A673 (cell line): ENCODE results near the gene PI4K2B. TPM values are rescaled to one million over a fixed set of nuclear protein-coding genes. Genes with fewer than 3 reads are reported as not detected.

ENCODE experiments used
- BruUV-seq: library from RNA; stranded (reverse); fragments of 400-500 nt; replicated peaks from 2 replicates; lab custom pipeline; 2021; lab: Mats Ljungman, UMichigan
- CTCF ChIA-PET: fragments of 300-600 bp; sonication (Branson Sonifier 250); formaldehyde crosslinking; loops from one replicate; lab custom pipeline; 2022; ENCODE audit warnings: antibody characterized with exemption; lab: Charles Lee
- POLR2A ChIA-PET: fragments of 300-600 bp; sonication (Branson Sonifier 250); formaldehyde crosslinking; loops from one replicate; lab custom pipeline; 2022; ENCODE audit warnings: antibody characterized with exemption; ENCODE audit not compliant: low non-redundant PET; lab: Charles Lee
- DNase-seq: peaks from one replicate; pipeline ENCODE4 v3.0.0-alpha.2; 2015; ENCODE audit warnings: low spot score
- H3K27ac ChIP-seq: fragments of 200-600 bp; sonication (generic); 2 replicates; pipeline ENCODE4 v1.5.1; 2016; ENCODE audit warnings: mixed run types, low read depth, mild to moderate bottlenecking, mixed read lengths, antibody characterized with exemption, low read length; ENCODE audit not compliant: poor library complexity, severe bottlenecking
- H3K27me3 ChIP-seq: fragments of 200-600 bp; sonication (generic); replicated peaks from 2 replicates; pipeline ENCODE4 v1.6.1; 2017; ENCODE audit warnings: mixed run types, low read depth, mild to moderate bottlenecking, mixed read lengths, antibody characterized with exemption, low read length; ENCODE audit not compliant: insufficient read depth, poor library complexity
- H3K36me3 ChIP-seq: fragments of 200-600 bp; sonication (generic); 2 replicates; pipeline ENCODE4 v1.6.1; 2016; ENCODE audit warnings: mixed run types, mild to moderate bottlenecking, mixed read lengths, antibody characterized with exemption, low read length; ENCODE audit not compliant: insufficient read depth, poor library complexity, severe bottlenecking
- H3K4me1 ChIP-seq: fragments of 200-600 bp; sonication (generic); 2 replicates; pipeline ENCODE4 v1.6.1; 2017; ENCODE audit warnings: mixed run types, mild to moderate bottlenecking, mixed read lengths, antibody characterized with exemption, low read length; ENCODE audit not compliant: insufficient read depth, poor library complexity, severe bottlenecking
- H3K4me3 ChIP-seq: fragments of 200-600 bp; sonication (generic); 2 replicates; pipeline ENCODE4 v1.5.1; 2016; ENCODE audit warnings: low read depth, mixed run types, mild to moderate bottlenecking, mixed read lengths, low read length; ENCODE audit not compliant: poor library complexity, severe bottlenecking
- H3K9me3 ChIP-seq: fragments of 200-600 bp; sonication (generic); 2 replicates; pipeline ENCODE4 v1.6.1; 2016; ENCODE audit warnings: mixed run types, low read depth, mild to moderate bottlenecking, mixed read lengths, antibody characterized with exemption, low read length; ENCODE audit not compliant: poor library complexity, severe bottlenecking
- CTCF ChIP-seq: fragments of 300-800, 200-600 bp; sonication (generic); conservative IDR thresholded peaks from 2 replicates; pipeline ENCODE4 v1.5.1; 2017; ENCODE audit warnings: low read depth, mild to moderate bottlenecking, antibody characterized with exemption, low read length, moderate library complexity, mixed read lengths
- EZH2 ChIP-seq: fragments of 200-600 bp; sonication (generic); IDR thresholded peaks from 2 replicates; pipeline ENCODE4 v1.6.1; 2017; ENCODE audit warnings: borderline replicate concordance, low read depth, mild to moderate bottlenecking, mixed read lengths, antibody characterized with exemption, low read length; ENCODE audit not compliant: poor library complexity, severe bottlenecking
- intact Hi-C: fragments of 100-400 bp; cut with micrococcal nuclease; formaldehyde crosslinking; loops from one replicate; pipeline ENCODE4 v1.10.0; 2022; ENCODE audit not compliant: unreplicated experiment
- total RNA-seq: library from RNA; stranded (reverse); gene quantifications from 2 replicates; pipeline ENCODE4 v1.2.3, GENCODE V29; 2021

PI4K2B gene
- total RNA-seq, 1 experiment from 2014 or later, result 13.3 TPM

GRCh38 chr4:25215511-25215910, 18.3 kb upstream of the PI4K2B start:
- Histone ChIP-seq H3K9me3 (no peaks in the 10 kb centered on the region), H3K27me3 (no peaks in the 10 kb centered on the region), H3K36me3 (no peaks in the 10 kb centered on the region), H3K4me1 (no peaks in the 10 kb centered on the region), H3K4me3 (no peak overlapping the region), H3K27ac (no peak overlapping the region)
- no TSS peak for BruUV-seq
- POLR2A ChIA-PET, result no interaction called here
- TF ChIP-seq CTCF (no peak), EZH2 (no peak)
- intact Hi-C loops, result no loop called here
- CTCF ChIA-PET, result no interaction called here
- DNase-seq, result peak; percentile 37

GRCh38 chr4:25221377-25221776, 12.5 kb upstream of the PI4K2B start:
- ChIA-PET POLR2A (no interaction called here), CTCF (no interaction called here)
- H3K27me3 ChIP-seq, result no peaks in the 10 kb centered on the region
- intact Hi-C loops, result no loop called here
- H3K4me1 ChIP-seq, result no peaks in the 10 kb centered on the region
- H3K27ac ChIP-seq, result no peak overlapping the region
- no peaks in the 10 kb centered on the region for H3K36me3 ChIP-seq
- no TSS peak for BruUV-seq
- H3K9me3 ChIP-seq, result peaks cover 32% of the 10 kb centered on the region
- no peak overlapping the region for H3K4me3 ChIP-seq
- DNase-seq, result no peak
- TF ChIP-seq EZH2 (no peak), CTCF (no peak)

GRCh38 chr4:25223802-25224375, 9.9 kb upstream of the PI4K2B start:
- ChIA-PET CTCF (no interaction called here), POLR2A (no interaction called here)
- H3K4me1 ChIP-seq, result no peaks in the 10 kb centered on the region
- H3K36me3 ChIP-seq, result no peaks in the 10 kb centered on the region
- no peak for TF ChIP-seq CTCF
- no peak for TF ChIP-seq EZH2
- intact Hi-C loops, result no loop called here
- no peaks in the 10 kb centered on the region for H3K27me3 ChIP-seq
- H3K9me3 ChIP-seq, result peaks cover 32% of the 10 kb centered on the region
- no peak overlapping the region for H3K27ac ChIP-seq
- peak; percentile 18 for DNase-seq
- no peak overlapping the region for H3K4me3 ChIP-seq
- BruUV-seq, result no TSS peak
